ENCODE data around the gene TPR.
"Not testable (repeated sequence)": the region's sequence is repeated elsewhere in the genome, so short reads cannot be mapped to it uniquely, and the experiment has no call there.

The TPR gene

DNA sequence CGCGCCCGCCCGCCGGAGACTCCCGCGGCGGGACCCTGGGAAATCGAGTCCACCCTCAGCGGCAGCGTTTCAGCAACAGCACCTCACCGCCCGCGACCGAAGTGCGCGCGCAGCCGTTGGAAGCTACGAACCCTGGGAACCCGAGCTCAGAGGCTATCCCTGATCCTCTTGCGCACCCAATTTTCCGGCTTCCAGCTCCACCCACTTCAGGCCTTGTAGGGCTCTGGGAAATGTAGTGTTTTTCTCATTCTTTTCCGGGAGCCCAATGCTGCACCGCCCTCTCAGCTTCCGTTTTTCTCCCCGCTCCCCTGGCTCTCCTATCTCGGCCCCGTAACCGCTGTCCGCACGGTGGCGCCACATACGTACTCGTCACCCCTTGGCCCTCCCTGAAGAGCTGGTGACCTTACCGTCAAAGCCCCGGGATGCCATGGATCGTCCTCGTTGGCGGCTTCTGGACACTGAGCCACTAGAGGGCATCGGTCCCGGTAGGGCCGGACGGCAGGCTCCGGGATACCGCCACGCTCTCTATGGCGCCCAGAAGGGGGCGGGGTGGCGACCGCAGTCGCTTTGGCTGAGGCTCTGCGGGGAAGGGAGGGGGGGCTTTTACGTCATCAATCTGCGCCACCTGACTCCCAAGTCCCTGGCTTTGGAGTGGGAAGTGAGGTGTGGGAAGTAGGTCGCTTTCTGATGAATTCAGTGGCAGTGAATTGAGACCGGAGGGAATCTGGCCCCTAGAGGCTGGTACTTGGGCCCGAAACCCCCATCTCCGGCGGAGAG, at the start of gene TPR, which contains the start of gene ODR4:
Gene TPR, minus strand, starts transcription at position 102 of the 777 bp plus-strand sequence. CDS start 225 bp downstream, outside the sequence.
Gene ODR4, plus strand, starts transcription at position 687 of the 777 bp plus-strand sequence. CDS start 3,948 bp downstream, outside the sequence.
- peak within 1 kb of the TSS; percentile 96 for H3K27ac Mint-ChIP-seq (ENCODE audit: low read depth)
- peak within 1 kb of the TSS; percentile 99 for H3K4me3 Mint-ChIP-seq
- peaks cover 25% of the 10 kb centered on the region for H3K4me1 Mint-ChIP-seq
- H3K36me3 Mint-ChIP-seq (ENCODE audit: insufficient read depth), result peaks cover 40% of the 10 kb centered on the region
- peak; percentile 95 for DNase-seq (ENCODE audit: low spot score in 2 of 2)
- H3K27me3 Mint-ChIP-seq, result no peaks in the 10 kb centered on the region
- H3K9me3 Mint-ChIP-seq, result no peaks in the 10 kb centered on the region
- peak; percentile 85 for ATAC-seq (replicated peaks; ENCODE audit: extremely low read depth, poor library complexity, severe bottlenecking)

GRCh38 chr1:186424539-186424938, 49.5 kb upstream of the TPR start:
- H3K4me3 Mint-ChIP-seq, result no peak overlapping the region
- DNase-seq (ENCODE audit: low spot score in 2 of 2), result no peak
- no peaks in the 10 kb centered on the region for H3K27me3 Mint-ChIP-seq
- no peak overlapping the region for H3K27ac Mint-ChIP-seq (ENCODE audit: low read depth)
- peaks cover 6% of the 10 kb centered on the region for H3K36me3 Mint-ChIP-seq (ENCODE audit: insufficient read depth)
- ATAC-seq (replicated peaks; ENCODE audit: extremely low read depth, poor library complexity, severe bottlenecking), result no peak
- no peaks in the 10 kb centered on the region for H3K9me3 Mint-ChIP-seq
- H3K4me1 Mint-ChIP-seq, result no peaks in the 10 kb centered on the region

- DNase-seq (ENCODE audit: low spot score in 2 of 2) (no peak), ATAC-seq (replicated peaks; ENCODE audit: extremely low read depth, poor library complexity, severe bottlenecking) (no peak)
- Mint-ChIP-seq H3K4me1 (no peaks in the 10 kb centered on the region), H3K9me3 (no peaks in the 10 kb centered on the region), H3K36me3 (ENCODE audit: insufficient read depth) (peaks cover 15% of the 10 kb centered on the region), H3K27me3 (no peaks in the 10 kb centered on the region), H3K4me3 (no peak overlapping the region), H3K27ac (ENCODE audit: low read depth) (no peak overlapping the region)
These were observed 46.4 kb upstream of the TPR start for GRCh38 chr1:186421446-186421845.

DNA sequence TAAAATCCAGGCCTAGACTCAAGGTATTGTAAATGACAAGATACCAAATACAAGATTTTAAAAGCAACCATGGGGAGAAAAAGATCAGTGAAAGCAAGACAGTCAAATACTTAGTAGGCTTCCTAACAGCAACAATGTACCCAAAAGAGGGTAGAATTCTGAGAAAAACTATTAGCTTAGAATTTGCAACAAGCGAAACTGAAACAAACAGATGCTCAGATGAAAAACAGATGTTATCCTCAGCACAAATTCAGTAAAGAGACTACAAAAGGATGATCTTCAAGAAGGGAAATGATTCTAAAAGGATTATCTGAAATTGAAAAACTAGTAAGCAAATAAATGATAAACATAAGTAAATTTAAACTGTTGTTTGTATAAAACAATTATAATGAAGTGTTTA, 45.9 kb upstream of the TPR start:
- Mint-ChIP-seq H3K9me3 (no peaks in the 10 kb centered on the region), H3K4me3 (no peak overlapping the region), H3K27ac (ENCODE audit: low read depth) (peak overlapping the region; percentile 19), H3K4me1 (no peaks in the 10 kb centered on the region), H3K27me3 (no peaks in the 10 kb centered on the region), H3K36me3 (ENCODE audit: insufficient read depth) (peaks cover 18% of the 10 kb centered on the region)
- DNase-seq (ENCODE audit: low spot score in 2 of 2) (no peak), ATAC-seq (replicated peaks; ENCODE audit: extremely low read depth, poor library complexity, severe bottlenecking) (no peak)

- no peaks in the 10 kb centered on the region for H3K9me3 Mint-ChIP-seq
- H3K4me3 Mint-ChIP-seq, result no peak overlapping the region
- DNase-seq (ENCODE audit: low spot score in 2 of 2), result no peak
- peaks cover 21% of the 10 kb centered on the region for H3K36me3 Mint-ChIP-seq (ENCODE audit: insufficient read depth)
- no peaks in the 10 kb centered on the region for H3K4me1 Mint-ChIP-seq
- peak overlapping the region; percentile 19 for H3K27ac Mint-ChIP-seq (ENCODE audit: low read depth)
- ATAC-seq (replicated peaks; ENCODE audit: extremely low read depth, poor library complexity, severe bottlenecking), result no peak
- H3K27me3 Mint-ChIP-seq, result no peaks in the 10 kb centered on the region
These were observed 45.3 kb upstream of the TPR start for GRCh38 chr1:186420311-186420710.

DNA sequence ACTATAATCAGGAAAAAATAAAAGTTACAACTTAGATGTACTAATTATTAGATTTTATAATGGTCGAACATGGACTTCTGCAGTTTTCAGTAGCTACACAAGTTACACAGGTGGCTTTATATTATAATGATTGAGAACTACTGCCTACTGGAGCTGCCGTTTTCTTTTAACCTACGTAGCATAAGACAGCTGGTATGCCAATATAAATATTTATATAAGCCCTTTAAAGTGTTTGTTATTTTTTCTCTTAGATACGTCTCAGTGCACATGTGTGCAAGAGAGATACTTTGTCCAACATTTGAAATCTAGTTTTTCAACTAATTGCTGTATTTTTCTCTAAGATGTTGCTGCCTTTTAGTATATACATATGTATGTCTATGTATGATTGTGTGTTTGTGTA, 43.5 kb upstream of the TPR start:
- ATAC-seq (replicated peaks; ENCODE audit: extremely low read depth, poor library complexity, severe bottlenecking), result no peak
- Mint-ChIP-seq H3K27ac (ENCODE audit: low read depth) (no peak overlapping the region), H3K9me3 (no peaks in the 10 kb centered on the region), H3K4me1 (no peaks in the 10 kb centered on the region), H3K36me3 (ENCODE audit: insufficient read depth) (peaks cover 27% of the 10 kb centered on the region), H3K4me3 (no peak overlapping the region), H3K27me3 (no peaks in the 10 kb centered on the region)
- no peak for DNase-seq (ENCODE audit: low spot score in 2 of 2)

- DNase-seq (ENCODE audit: low spot score in 2 of 2) (no peak), ATAC-seq (replicated peaks; ENCODE audit: extremely low read depth, poor library complexity, severe bottlenecking) (no peak)
- no peaks in the 10 kb centered on the region for H3K9me3 Mint-ChIP-seq
- H3K27ac Mint-ChIP-seq (ENCODE audit: low read depth), result no peak overlapping the region
- H3K4me1 Mint-ChIP-seq, result no peaks in the 10 kb centered on the region
- H3K36me3 Mint-ChIP-seq (ENCODE audit: insufficient read depth), result peaks cover 24% of the 10 kb centered on the region
- H3K4me3 Mint-ChIP-seq, result no peak overlapping the region
- H3K27me3 Mint-ChIP-seq, result no peaks in the 10 kb centered on the region
These were observed 38.3 kb upstream of the TPR start for GRCh38 chr1:186413319-186413718.

- Mint-ChIP-seq H3K4me3 (no peak overlapping the region), H3K27me3 (no peaks in the 10 kb centered on the region), H3K27ac (ENCODE audit: low read depth) (no peak overlapping the region), H3K36me3 (ENCODE audit: insufficient read depth) (peaks cover 23% of the 10 kb centered on the region), H3K9me3 (no peaks in the 10 kb centered on the region), H3K4me1 (no peaks in the 10 kb centered on the region)
- DNase-seq (ENCODE audit: low spot score in 2 of 2), result no peak
- ATAC-seq (replicated peaks; ENCODE audit: extremely low read depth, poor library complexity, severe bottlenecking), result no peak
These were observed 34.0 kb upstream of the TPR start for GRCh38 chr1:186409091-186409490.

- Mint-ChIP-seq H3K27me3 (no peaks in the 10 kb centered on the region), H3K9me3 (no peaks in the 10 kb centered on the region), H3K4me3 (no peak overlapping the region), H3K36me3 (ENCODE audit: insufficient read depth) (peaks cover 29% of the 10 kb centered on the region), H3K4me1 (no peaks in the 10 kb centered on the region), H3K27ac (ENCODE audit: low read depth) (peak overlapping the region; percentile 2)
- peak; percentile 87 for ATAC-seq (replicated peaks; ENCODE audit: extremely low read depth, poor library complexity, severe bottlenecking)
- DNase-seq (ENCODE audit: low spot score in 2 of 2), result no peak
These were observed 29.5 kb upstream of the TPR start for GRCh38 chr1:186404454-186405051.

DNA sequence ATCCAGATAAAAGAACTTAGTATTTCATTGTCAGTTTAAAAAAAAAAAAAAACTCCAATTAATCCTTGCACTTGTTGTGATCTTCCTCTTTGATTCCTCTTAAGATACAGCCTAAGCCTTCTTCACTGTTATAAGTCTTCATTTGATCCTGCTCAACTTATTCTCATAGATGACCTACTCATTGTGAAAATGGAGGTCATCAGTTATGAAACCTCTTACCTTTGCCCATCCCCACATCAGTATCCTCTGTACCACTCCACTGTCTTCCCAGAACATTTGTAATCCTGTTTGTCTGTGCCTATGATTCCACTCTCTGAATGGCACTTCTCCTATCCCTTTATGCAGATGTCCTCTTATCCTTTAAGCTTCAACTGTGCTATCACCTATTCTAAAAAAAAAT, 28.6 kb upstream of the TPR start:
- ATAC-seq (replicated peaks; ENCODE audit: extremely low read depth, poor library complexity, severe bottlenecking), result no peak
- H3K4me1 Mint-ChIP-seq, result no peaks in the 10 kb centered on the region
- H3K4me3 Mint-ChIP-seq, result no peak overlapping the region
- H3K27ac Mint-ChIP-seq (ENCODE audit: low read depth), result no peak overlapping the region
- peaks cover 28% of the 10 kb centered on the region for H3K36me3 Mint-ChIP-seq (ENCODE audit: insufficient read depth)
- DNase-seq (ENCODE audit: low spot score in 2 of 2), result no peak
- H3K9me3 Mint-ChIP-seq, result no peaks in the 10 kb centered on the region
- no peaks in the 10 kb centered on the region for H3K27me3 Mint-ChIP-seq

GRCh38 chr1:186401446-186401845, 26.4 kb upstream of the TPR start:
- H3K36me3 Mint-ChIP-seq (ENCODE audit: insufficient read depth), result peaks cover 28% of the 10 kb centered on the region
- not testable (repeated sequence) for DNase-seq (ENCODE audit: low spot score in 2 of 2); H3K27ac Mint-ChIP-seq (ENCODE audit: low read depth); H3K4me3 Mint-ChIP-seq; H3K9me3 Mint-ChIP-seq; H3K27me3 Mint-ChIP-seq; H3K4me1 Mint-ChIP-seq; ATAC-seq (replicated peaks; ENCODE audit: extremely low read depth, poor library complexity, severe bottlenecking)

DNA sequence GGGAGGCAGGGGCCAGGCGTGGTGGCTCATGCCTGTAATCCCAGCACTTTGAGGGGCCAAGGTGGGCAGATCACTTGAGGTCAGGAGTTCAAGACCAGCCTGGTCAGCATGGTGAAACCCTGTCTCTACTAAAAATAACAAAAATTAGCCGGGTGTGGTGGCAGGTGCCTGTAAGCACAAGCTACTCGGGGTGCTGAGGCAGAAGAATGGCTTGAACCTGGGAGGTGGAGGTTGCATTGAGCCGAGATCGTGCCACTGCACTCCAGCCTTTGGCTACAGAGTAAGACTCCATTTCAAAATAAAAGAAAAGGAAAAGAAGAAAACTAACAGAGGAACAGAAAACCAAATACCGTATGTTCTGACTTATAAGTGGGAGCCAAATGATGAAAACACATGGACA, 17.7 kb upstream of the TPR start:
- not testable (repeated sequence) for H3K27ac Mint-ChIP-seq (ENCODE audit: low read depth); H3K27me3 Mint-ChIP-seq
- H3K36me3 Mint-ChIP-seq (ENCODE audit: insufficient read depth), result peaks cover 36% of the 10 kb centered on the region

GRCh38 chr1:186391841-186392240, 16.8 kb upstream of the TPR start:
- ATAC-seq (replicated peaks; ENCODE audit: extremely low read depth, poor library complexity, severe bottlenecking) (no peak), DNase-seq (ENCODE audit: low spot score in 2 of 2) (no peak)
- H3K27me3 Mint-ChIP-seq, result no peaks in the 10 kb centered on the region
- no peak overlapping the region for H3K27ac Mint-ChIP-seq (ENCODE audit: low read depth)
- no peaks in the 10 kb centered on the region for H3K4me1 Mint-ChIP-seq
- H3K9me3 Mint-ChIP-seq, result no peaks in the 10 kb centered on the region
- H3K36me3 Mint-ChIP-seq (ENCODE audit: insufficient read depth), result peaks cover 37% of the 10 kb centered on the region
- H3K4me3 Mint-ChIP-seq, result no peak overlapping the region

More for the DNA sequence above, 17.7 kb upstream of the TPR start:
- not testable (repeated sequence) for H3K4me3 Mint-ChIP-seq; DNase-seq (ENCODE audit: low spot score in 2 of 2); H3K4me1 Mint-ChIP-seq; ATAC-seq (replicated peaks; ENCODE audit: extremely low read depth, poor library complexity, severe bottlenecking); H3K9me3 Mint-ChIP-seq
